Measurements from ENCODE around the gene FCN1. TPM values are rescaled to one million over a fixed set of nuclear protein-coding genes. Genes with fewer than 3 reads are reported as not detected.

Gene FCN1
- total and polyA plus RNA-seq, 3 donors from 2014 or later = 0.19 to 8.0 TPM; not detected in 1

GRCh38 chr9:134925011-134925511 lies 7.3 kb upstream of the FCN1 start:
- 85 to 91% methylated on average over 7 of the region's 7 CpGs for WGBS, 2 donors
- Histone ChIP-seq H3K27ac (no peak overlapping the region), H3K36me3 (ENCODE audit: low read depth, missing control alignments) (no peaks in the 10 kb centered on the region), H3K4me1 (no peaks in the 10 kb centered on the region), H3K4me3 (no peak overlapping the region), H3K27me3 (no peaks in the 10 kb centered on the region), H3K9me3 (no peaks in the 10 kb centered on the region)
- intact Hi-C loops (cut with DNase I; ENCODE audit: low total_unique reads) = no loop called here
- no peak for TF ChIP-seq CTCF (IDR thresholded peaks at IDR 0.05)
- TF ChIP-seq POLR2A (IDR thresholded peaks at IDR 0.05) = no peak
- DNase-seq = no peak

GRCh38 chr9:134923466-134923865 lies 5.8 kb upstream of the FCN1 start:
- TF ChIP-seq CTCF (IDR thresholded peaks at IDR 0.05) (no peak), POLR2A (IDR thresholded peaks at IDR 0.05) (no peak)
- no peak for DNase-seq
- intact Hi-C loops (cut with DNase I; ENCODE audit: low total_unique reads) = no loop called here
- Histone ChIP-seq H3K36me3 (ENCODE audit: low read depth, missing control alignments) (no peaks in the 10 kb centered on the region), H3K4me3 (no peak overlapping the region), H3K27ac (no peak overlapping the region), H3K27me3 (no peaks in the 10 kb centered on the region), H3K9me3 (no peaks in the 10 kb centered on the region), H3K4me1 (no peaks in the 10 kb centered on the region)
- WGBS, 2 donors = 87 to 92% methylated on average over 6 to 7 of the region's 7 CpGs

- TF ChIP-seq CTCF (IDR thresholded peaks at IDR 0.05) = no peak
- TF ChIP-seq POLR2A (IDR thresholded peaks at IDR 0.05) = no peak
- H3K27me3 ChIP-seq = no peaks in the 10 kb centered on the region
- H3K27ac ChIP-seq = no peak overlapping the region
- no peaks in the 10 kb centered on the region for H3K9me3 ChIP-seq
- H3K36me3 ChIP-seq (ENCODE audit: low read depth, missing control alignments) = no peaks in the 10 kb centered on the region
- 80 to 91% methylated on average over 9 of the region's 9 CpGs for WGBS, 2 donors
- intact Hi-C loops (cut with DNase I; ENCODE audit: low total_unique reads) = no loop called here
- H3K4me1 ChIP-seq = no peaks in the 10 kb centered on the region
- no peak overlapping the region for H3K4me3 ChIP-seq
- DNase-seq = no peak
These were observed 5.2 kb upstream of the FCN1 start for GRCh38 chr9:134922932-134923240.

- DNase-seq = peak; percentile 25
- H3K36me3 ChIP-seq (ENCODE audit: low read depth, missing control alignments) = no peaks in the 10 kb centered on the region
- H3K27me3 ChIP-seq = no peaks in the 10 kb centered on the region
- 82 to 84% methylated on average over 14 of the region's 14 CpGs for WGBS, 2 donors
- H3K4me3 ChIP-seq = no peak overlapping the region
- no peaks in the 10 kb centered on the region for H3K4me1 ChIP-seq
- no peak for TF ChIP-seq CTCF (IDR thresholded peaks at IDR 0.05)
- TF ChIP-seq POLR2A (IDR thresholded peaks at IDR 0.05) = no peak
- H3K9me3 ChIP-seq = no peaks in the 10 kb centered on the region
- intact Hi-C loops (cut with DNase I; ENCODE audit: low total_unique reads) = no loop called here
- no peak overlapping the region for H3K27ac ChIP-seq
These were observed 4.6 kb upstream of the FCN1 start for GRCh38 chr9:134922066-134922931.

- TF ChIP-seq CTCF (IDR thresholded peaks at IDR 0.05) (no peak), POLR2A (IDR thresholded peaks at IDR 0.05) (no peak)
These were observed 1.6 kb upstream of the FCN1 start for GRCh38 chr9:134919303-134919702.

More at GRCh38 chr9:134919303-134919702, 1.6 kb upstream of the FCN1 start:
- Histone ChIP-seq H3K9me3 (no peaks in the 10 kb centered on the region), H3K4me3 (no peak overlapping the region), H3K27ac (no peak overlapping the region), H3K27me3 (no peaks in the 10 kb centered on the region), H3K36me3 (ENCODE audit: low read depth, missing control alignments) (no peaks in the 10 kb centered on the region), H3K4me1 (no peaks in the 10 kb centered on the region)
- intact Hi-C loops (cut with DNase I; ENCODE audit: low total_unique reads) = no loop called here
- 83 to 97% methylated on average over 3 of the region's 3 CpGs for WGBS, 2 donors
- no peak for DNase-seq

All from testis (tissue), 3 donors.